Heart right ventricle (tissue), 16 donors: ENCODE data around the gene IGF2BP1. TPM values are rescaled to one million over a fixed set of nuclear protein-coding genes. Genes with fewer than 3 reads are reported as not detected.

Experiments
- ATAC-seq, 8 donors: fragments of 200-7000 bp; cut with Tn5 transposase; one replicate each; pipeline ENCODE4 v1.9.1; 2020; ENCODE audit warnings: mild to moderate bottlenecking in 8 of 8, moderate library complexity in 8 of 8, moderate number of reproducible peaks in 1 of 8
- DNase-seq, 2 donors: peaks; one replicate each; pipeline ENCODE4 v3.0.0-alpha.2; 2020
- H3K27ac ChIP-seq, 10 donors: fragments of 200-600 bp; sonication (generic) in 2 of 10; one replicate each; pipeline versions ENCODE4 v1.5.0 to v1.8.0; 2020 to 2022; ENCODE audit warnings: mild to moderate bottlenecking in 3 of 10
- H3K27me3 ChIP-seq, 7 donors: fragments of 200-600 bp; one replicate each; pipeline ENCODE4 v1.8.0; 2021 to 2022; ENCODE audit warnings: mild to moderate bottlenecking in 2 of 7
- H3K36me3 ChIP-seq, 9 donors: fragments of 200-600 bp; sonication (generic) in 1 of 9; one replicate each; pipeline versions ENCODE4 v1.5.0 to v1.8.0; 2020 to 2022; ENCODE audit warnings: mild to moderate bottlenecking in 2 of 9
- H3K4me1 ChIP-seq, 9 donors: fragments of 200-600 bp; sonication (generic) in 1 of 9; one replicate each; pipeline versions ENCODE4 v1.5.0 to v1.8.0; 2020 to 2022; ENCODE audit warnings: mild to moderate bottlenecking in 4 of 9
- H3K4me3 ChIP-seq, 10 donors: fragments of 200-600 bp; sonication (generic) in 2 of 10; one replicate each; pipeline versions ENCODE4 v1.5.0 to v1.8.0; 2020 to 2022; ENCODE audit warnings: mild to moderate bottlenecking in 7 of 10, moderate library complexity in 2 of 10
- H3K9me3 ChIP-seq, 11 donors: fragments of 200-600 bp in 10 of 11; sonication (generic) in 2 of 11; one replicate each; pipeline versions ENCODE4 v1.5.0 to v1.8.0; 2013 to 2022; ENCODE audit warnings: mild to moderate bottlenecking in 2 of 11, control low read depth in 1 of 11, moderate library complexity in 1 of 11
- CTCF ChIP-seq, 9 donors: fragments of 200-600 bp; sonication (generic) in 2 of 9; IDR thresholded peaks; one replicate each; pipeline versions ENCODE4 v1.5.0 to v1.8.0; 2021 to 2022; ENCODE audit warnings: antibody characterized with exemption in 9 of 9, mild to moderate bottlenecking in 5 of 9, moderate library complexity in 1 of 9
- WGBS, 2 donors: extraction: QIAGEN DNeasy Blood & Tissue Kit; methylation state at CpG; one replicate each; pipeline ENCODE4 v1.1.7; 2013; ENCODE audit warnings: inconsistent platforms in 1 of 2; 5-methylcytosine and 5-hydroxymethylcytosine counted together
- intact Hi-C, 10 donors: fragments of 100-400 bp; cut with DNase I; formaldehyde crosslinking; loops; one replicate each; pipeline versions ENCODE4 v1.11.1 to v1.14.2; 2022
- polyA plus RNA-seq, 2 donors: library from polyadenylated mRNA; stranded (reverse); fragments of 200-250 nt; gene quantifications; one replicate each; pipeline ENCODE4 v1.2.3, GENCODE V29; 2013
- total RNA-seq, 10 donors: library from RNA; stranded (reverse); fragmentation: NEBNext Ultra II Directional in 3 of 10; extraction: Animal tissue kit (Norgen Biotek cat#: 25700) in 3 of 10; gene quantifications; one replicate each; pipeline versions ENCODE4 v1.2.1 to v1.2.4, GENCODE V29; 2021 to 2023
- donor health status: Arrhythmogenic right ventricular cardiomyopathy.
- donor health status: ischemic (EF 13 %, LVEDD 7.1; RV severe dilation, severe dysfunction).
- donor health status: healthy with polysubstance abuse.
- donor health status: DM: no; HTN: yes; CAD: no.
- donor health status: DM: no; HTN: no; CAD: no.
- donor health status: ischemic (EF 25% LVEDD 6.9; RV normal size, moderate dysfunction).
- donor health status: ischemic (EF 25% LVEDD 5.7; RV mildly dilated, moderate dysfunction).
- donor health status: healthy.
- donor health status: DM: yes; HTN: yes; CAD: no.
- donor health status: Ischemic cardiomyopathy.
- donor health status: ischemic (EF 35%, LVEDD 5.7; RV mildly dilated, moderate dysfunction).
- donor health status: nonischemic (EF 11% LVEDD 7.7; RV severe dilation, severe dysfunction).
- donor health status: DM: yes; HTN: yes; CAD: no.
- donor health status: PGD.
- donor health status: ischemic (EF 29% LVEDD 5.4; RV normal size, mild dysfunction).
- donor health status: nonischemic (EF 23%, LVEDD 6.1; RV moderate dilation, normal function).

The IGF2BP1 gene
- total and polyA plus RNA-seq, 12 donors = 0.01 TPM; not detected in 11

GRCh38 chr17:48960834-48961515, 36.2 kb upstream of the IGF2BP1 start:
- no peak overlapping the region for H3K4me3 ChIP-seq
- H3K27me3 ChIP-seq = peaks cover 0 to 81% (median 66%) of the 10 kb centered on the region in 7 donors
- WGBS, 2 donors = 25 to 26% methylated on average over 11 of the region's 11 CpGs
- H3K4me1 ChIP-seq = no peaks in the 10 kb centered on the region
- H3K9me3 ChIP-seq = no peaks in the 10 kb centered on the region
- H3K36me3 ChIP-seq = no peaks in the 10 kb centered on the region
- no peak overlapping the region for H3K27ac ChIP-seq
- no peak for TF ChIP-seq CTCF (IDR thresholded peaks at IDR 0.05)
- ATAC-seq (no peak), DNase-seq (no peak)
- intact Hi-C loops = no loop called here

DNA sequence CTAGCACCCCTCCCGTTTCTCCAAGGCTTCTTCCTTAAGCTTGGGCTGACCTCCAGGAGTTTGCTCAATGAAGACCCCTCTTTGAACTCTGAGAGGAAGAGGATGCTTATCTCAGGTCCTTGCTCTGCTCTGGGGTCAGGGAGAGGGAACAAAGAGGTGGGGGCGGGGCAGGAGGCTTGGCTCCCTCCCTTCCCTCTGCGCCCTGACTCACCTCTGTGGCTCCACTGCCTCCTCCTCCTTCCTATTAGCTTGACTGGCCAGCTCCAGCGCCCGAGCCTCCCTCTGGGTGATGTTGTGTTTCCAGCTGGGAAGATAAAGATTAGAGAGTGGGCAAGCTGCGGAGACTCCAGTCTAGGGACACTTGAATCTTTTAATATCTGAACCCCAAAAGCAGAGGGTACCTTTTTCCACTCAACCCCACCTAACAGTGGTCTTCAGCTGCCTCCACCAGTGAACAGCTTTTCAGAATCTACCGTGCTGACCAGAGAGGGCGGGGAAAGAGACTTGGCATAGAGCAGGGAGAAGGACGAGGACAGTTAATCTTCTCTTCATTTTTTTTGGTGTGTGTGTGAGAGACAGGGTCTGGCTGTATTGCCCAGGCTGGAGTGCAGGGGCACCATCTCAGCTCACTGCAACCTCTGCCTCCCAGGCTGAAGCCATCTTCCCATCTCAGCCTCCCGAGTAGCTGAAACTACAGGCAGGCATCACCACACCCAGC, 35.5 kb upstream of the IGF2BP1 start:
- intact Hi-C loops = no loop called here
- peaks cover 0 to 80% (median 59%) of the 10 kb centered on the region in 7 donors for H3K27me3 ChIP-seq
- no peaks in the 10 kb centered on the region for H3K9me3 ChIP-seq
- H3K4me3 ChIP-seq = no peak overlapping the region
- DNase-seq = no peak
- TF ChIP-seq CTCF (IDR thresholded peaks at IDR 0.05) = no peak
- no peaks in the 10 kb centered on the region for H3K4me1 ChIP-seq
- no peaks in the 10 kb centered on the region for H3K36me3 ChIP-seq
- WGBS, 2 donors = 26 to 28% methylated on average over 10 of the region's 10 CpGs
- H3K27ac ChIP-seq = no peak overlapping the region
- ATAC-seq = no peak

GRCh38 chr17:48970224-48970623, 27.0 kb upstream of the IGF2BP1 start:
- Histone ChIP-seq H3K36me3 (no peaks in the 10 kb centered on the region), H3K27me3 (peaks cover 0 to 88% (median 79%) of the 10 kb centered on the region in 7 donors), H3K9me3 (no peaks in the 10 kb centered on the region), H3K4me3 (no peak overlapping the region), H3K27ac (no peak overlapping the region), H3K4me1 (peaks cover 0 to 12% (median 0%) of the 10 kb centered on the region in 9 donors)
- 14 to 20% methylated on average over 4 of the region's 4 CpGs for WGBS, 2 donors
- no peak for DNase-seq
- intact Hi-C loops = no loop called here
- no peak for TF ChIP-seq CTCF (IDR thresholded peaks at IDR 0.05)
- ATAC-seq = no peak

DNA sequence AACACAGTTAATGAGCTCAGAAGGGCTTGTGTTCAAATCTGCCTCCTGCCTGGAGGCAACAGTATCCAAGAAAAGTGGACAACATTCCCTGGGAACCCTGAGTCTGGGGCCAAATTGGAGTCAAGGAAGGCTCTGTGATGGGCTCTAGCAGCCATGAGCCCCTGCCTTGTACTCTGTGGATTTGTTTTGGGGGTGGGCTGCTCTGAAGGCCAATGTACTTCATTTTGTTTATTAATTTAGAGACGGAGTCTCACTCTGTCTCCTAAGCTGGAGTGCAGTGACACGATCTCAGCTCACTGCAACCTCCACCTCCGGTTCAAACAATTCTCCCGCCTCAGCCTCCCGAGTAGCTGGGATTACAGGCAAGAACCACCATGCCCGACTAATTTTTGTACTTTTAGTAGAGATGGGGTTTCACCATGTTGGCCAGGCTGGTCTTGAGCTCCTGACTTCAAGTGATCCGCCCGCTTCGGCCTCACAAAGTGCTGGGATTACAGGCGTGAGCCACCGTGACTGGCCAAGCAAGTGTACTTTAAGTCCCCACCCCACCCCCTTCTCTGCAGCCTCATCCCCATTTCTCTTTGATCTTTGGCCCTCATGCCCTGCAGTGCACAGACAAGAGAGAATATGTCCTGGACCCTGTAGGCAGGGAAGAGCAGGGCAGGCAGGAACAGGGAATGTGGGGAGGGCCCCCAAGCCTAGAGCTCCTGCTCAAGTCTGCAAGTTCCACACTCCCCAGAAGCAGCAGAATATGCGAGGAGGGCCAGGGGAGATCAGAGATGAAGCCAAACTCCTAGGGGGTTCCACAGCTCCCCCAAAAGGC, 26.1 kb upstream of the IGF2BP1 start:
- peaks cover 0 to 90% (median 86%) of the 10 kb centered on the region in 7 donors for H3K27me3 ChIP-seq
- WGBS, 2 donors = 82 to 90% methylated on average over 12 of the region's 12 CpGs
- no peak overlapping the region for H3K4me3 ChIP-seq

More for the DNA sequence above, 26.1 kb upstream of the IGF2BP1 start:
- ATAC-seq = no peak
- intact Hi-C loops = no loop called here
- Histone ChIP-seq H3K27ac (no peak overlapping the region), H3K4me1 (peaks cover 0 to 12% (median 0%) of the 10 kb centered on the region in 9 donors), H3K36me3 (no peaks in the 10 kb centered on the region), H3K9me3 (no peaks in the 10 kb centered on the region)
- TF ChIP-seq CTCF (IDR thresholded peaks at IDR 0.05) = no peak
- DNase-seq = no peak
